H1 (cell line): ENCODE measurements around the gene TMIGD2. TPM values are rescaled to one million over a fixed set of nuclear protein-coding genes. Genes with fewer than 3 reads are reported as not detected.

Experiments used
- CTCF ChIA-PET: fragments of 300-600 bp; sonication (Branson Sonifier 250); formaldehyde crosslinking; loops from one replicate; lab custom pipeline; 2021; ENCODE audit not compliant: partially characterized antibody; lab: Charles Lee
- POLR2A ChIA-PET: fragments of 300-600 bp; sonication (Branson Sonifier 250); formaldehyde crosslinking; loops from one replicate; lab custom pipeline; 2021; ENCODE audit warnings: inconsistent platforms; ENCODE audit not compliant: partially characterized antibody; lab: Charles Lee
- DNase-seq, 2 experiments: peaks; one replicate each; pipeline versions ENCODE4 v3.0.0 to v3.0.0-alpha.2; 2010 to 2022; ENCODE audit warnings: low spot score in 2 of 2, low read depth in 1 of 2, mixed read lengths in 1 of 2
- FAIRE-seq: peaks from 2 replicates; lab custom pipeline; 2011; peaks lifted over from hg19 to GRCh38; lab: Jason Lieb, UNC
- H2AFZ ChIP-seq: 2 replicates; pipeline ENCODE4 v1.8.1; 2012; ENCODE audit warnings: low read length, inconsistent platforms
- H2AK5ac ChIP-seq: 2 replicates; pipeline ENCODE4 v1.6.1; 2013; ENCODE audit warnings: low read depth, low read length
- H2BK120ac ChIP-seq: replicated peaks from 2 replicates; pipeline ENCODE3; 2013; ENCODE audit warnings: low read depth, low read length, inconsistent platforms
- H2BK12ac ChIP-seq: 2 replicates; pipeline ENCODE4 v1.6.1; 2013; ENCODE audit warnings: low read depth, low read length
- H2BK15ac ChIP-seq: 2 replicates; pipeline ENCODE4 v1.6.1; 2013; ENCODE audit warnings: low read length
- H2BK20ac ChIP-seq: 2 replicates; pipeline ENCODE4 v1.6.1; 2013; ENCODE audit warnings: low read length
- H2BK5ac ChIP-seq: 2 replicates; pipeline ENCODE4 v1.6.1; 2013; ENCODE audit warnings: low read depth, low read length
- H3K14ac ChIP-seq: 2 replicates; pipeline ENCODE4 v1.6.1; 2013; ENCODE audit warnings: inconsistent platforms; ENCODE audit not compliant: insufficient read length
- H3K18ac ChIP-seq: 2 replicates; pipeline ENCODE4 v1.6.1; 2013; ENCODE audit warnings: low read length; ENCODE audit errors: extremely low read depth
- H3K23ac ChIP-seq: 2 replicates; pipeline ENCODE4 v1.6.1; 2013; ENCODE audit warnings: inconsistent platforms; ENCODE audit not compliant: insufficient read length
- H3K23me2 ChIP-seq: 2 replicates; pipeline ENCODE4 v1.6.1; 2013; ENCODE audit warnings: low read depth, low read length
- H3K27ac ChIP-seq: 2 replicates; pipeline ENCODE4 v1.6.1; 2011; ENCODE audit warnings: low read depth, low read length, inconsistent platforms
- H3K27me3 ChIP-seq, 4 experiments: replicated peaks in 1 of 4; 1 replicate in 1 of 4; 2 replicates in 3 of 4; pipeline versions ENCODE4 v1.6.1 to v1.8.1; 2011 to 2013; ENCODE audit warnings: low read length in 3 of 4, mild to moderate bottlenecking in 3 of 4, inconsistent platforms in 2 of 4, mixed read lengths in 2 of 4, moderate library complexity in 1 of 4; ENCODE audit not compliant: control insufficient read depth in 3 of 4, insufficient read depth in 3 of 4; ENCODE audit errors: extremely low read depth in 1 of 4
- H3K36me3 ChIP-seq, 4 experiments: 2 replicates each; pipeline versions ENCODE4 v1.6.1 to v1.8.1; 2011 to 2013; ENCODE audit warnings: mild to moderate bottlenecking in 4 of 4, low read length in 3 of 4, moderate library complexity in 2 of 4, control low read depth in 1 of 4, inconsistent platforms in 1 of 4; ENCODE audit not compliant: insufficient read depth in 4 of 4, control insufficient read depth in 2 of 4
- H3K4ac ChIP-seq: replicated peaks from 2 replicates; pipeline ENCODE3; 2013; ENCODE audit warnings: low read length, low read depth, mixed read lengths, inconsistent platforms; ENCODE audit not compliant: insufficient read length
- H3K4me1 ChIP-seq, 4 experiments: replicated peaks in 1 of 4; 1 replicate in 1 of 4; 2 replicates in 3 of 4; pipeline versions ENCODE4 v1.6.1 to v1.8.1; 2011 to 2013; ENCODE audit warnings: low read length in 3 of 4, inconsistent platforms in 2 of 4, mixed read lengths in 1 of 4; ENCODE audit not compliant: insufficient read depth in 4 of 4, control insufficient read depth in 3 of 4
- H3K4me2 ChIP-seq, 2 experiments: 2 replicates each; pipeline versions ENCODE4 v1.6.1 to v1.8.1; 2011 to 2013; ENCODE audit warnings: low read depth in 2 of 2, low read length in 2 of 2, control low read depth in 1 of 2, inconsistent platforms in 1 of 2, mild to moderate bottlenecking in 1 of 2; ENCODE audit not compliant: insufficient read depth in 1 of 2
- H3K4me3 ChIP-seq, 4 experiments: fragments of 200-600, 300-600 bp in 1 of 4; sonication (generic), shearing (Covaris generic), sonication (Bioruptor Twin) in 1 of 4; 2 replicates each; pipeline versions ENCODE4 v1.5.1 to v1.8.1; 2011 to 2016; ENCODE audit warnings: low read length in 4 of 4, low read depth in 3 of 4, control low read depth in 2 of 4, inconsistent platforms in 2 of 4, mild to moderate bottlenecking in 2 of 4, mixed read lengths in 1 of 4, moderate library complexity in 1 of 4; ENCODE audit not compliant: insufficient read depth in 2 of 4; ENCODE audit errors: extremely low read depth in 1 of 4
- H3K56ac ChIP-seq: replicated peaks from 2 replicates; pipeline ENCODE3; 2013; ENCODE audit warnings: low read depth, mild to moderate bottlenecking, mixed read lengths, low read length, inconsistent platforms; ENCODE audit not compliant: insufficient read length
- H3K79me1 ChIP-seq: 2 replicates; pipeline ENCODE4 v1.6.1; 2013; ENCODE audit warnings: low read depth, low read length, control low read depth
- H3K79me2 ChIP-seq, 2 experiments: 2 replicates each; pipeline versions ENCODE4 v1.6.1 to v1.8.1; 2012 to 2013; ENCODE audit warnings: low read length in 2 of 2, mild to moderate bottlenecking in 2 of 2, inconsistent platforms in 1 of 2; ENCODE audit not compliant: insufficient read depth in 2 of 2, control insufficient read depth in 1 of 2
- H3K9ac ChIP-seq, 4 experiments: replicated peaks in 1 of 4; 1 replicate in 1 of 4; 2 replicates in 3 of 4; pipeline versions ENCODE4 v1.6.1 to v1.8.1; 2011 to 2013; ENCODE audit warnings: low read depth in 3 of 4, low read length in 3 of 4, control low read depth in 2 of 4, mild to moderate bottlenecking in 2 of 4, moderate library complexity in 2 of 4, inconsistent platforms in 1 of 4; ENCODE audit errors: extremely low read depth in 1 of 4
- H3K9me3 ChIP-seq, 2 experiments: 2 replicates each; pipeline versions ENCODE4 v1.6.1 to v1.8.1; 2012 to 2013; ENCODE audit warnings: mild to moderate bottlenecking in 2 of 2, moderate library complexity in 2 of 2, control low read depth in 1 of 2, inconsistent platforms in 1 of 2, low read depth in 1 of 2, low read length in 1 of 2, mixed read lengths in 1 of 2; ENCODE audit not compliant: insufficient read depth in 2 of 2
- H4K20me1 ChIP-seq, 2 experiments: replicated peaks in 1 of 2; 2 replicates each; pipeline versions ENCODE3 to v1.8.1; 2011 to 2013; ENCODE audit warnings: inconsistent platforms in 2 of 2, low read length in 2 of 2, mild to moderate bottlenecking in 1 of 2; ENCODE audit not compliant: insufficient read depth in 2 of 2, control insufficient read depth in 1 of 2
- H4K5ac ChIP-seq: 2 replicates; pipeline ENCODE4 v1.6.1; 2013; ENCODE audit warnings: low read length, low read depth, mixed read lengths, inconsistent platforms; ENCODE audit not compliant: insufficient read length
- H4K8ac ChIP-seq: 2 replicates; pipeline ENCODE4 v1.8.0; 2013; ENCODE audit warnings: mild to moderate bottlenecking, moderate library complexity, low read length, inconsistent platforms; ENCODE audit not compliant: insufficient read depth; ENCODE audit errors: extremely low read depth
- H4K91ac ChIP-seq: replicated peaks from 2 replicates; pipeline ENCODE3; 2013; ENCODE audit warnings: low read length, mixed read lengths, inconsistent platforms; ENCODE audit not compliant: insufficient read length
- CBX8 ChIP-seq: fragments of 300-800, 300-1000 bp; sonication (generic); IDR thresholded peaks from 2 replicates; pipeline ENCODE4 v1.7.1; 2016; ENCODE audit warnings: low read depth, low read length, borderline replicate concordance
- HDAC6 ChIP-seq: IDR thresholded peaks from one replicate; pipeline ENCODE4 v1.7.1; 2012; ENCODE audit warnings: low read depth, mild to moderate bottlenecking, inconsistent platforms, low read length, moderate library complexity
- KDM4A ChIP-seq: IDR thresholded peaks from one replicate; pipeline ENCODE4 v1.7.1; 2012; ENCODE audit warnings: low read depth, mild to moderate bottlenecking, moderate library complexity, low read length, inconsistent platforms; ENCODE audit not compliant: severe bottlenecking
- WGBS, 2 experiments: shearing (Covaris generic) in 1 of 2; methylation state at CpG; one replicate each; pipeline versions ENCODE4 v1.1.6 to v1.1.7; 2013 to 2015; ENCODE audit warnings: low lambda C conversion rate in 2 of 2, mixed read lengths in 2 of 2, inconsistent platforms in 1 of 2, low coverage in 1 of 2, missing lambda C conversion rate in 1 of 2; ENCODE audit not compliant: insufficient replicate concordance in 2 of 2, insufficient coverage in 1 of 2, insufficient read length in 1 of 2; ENCODE audit errors: extremely low coverage in 1 of 2, missing lambda C conversion rate in 1 of 2; 5-methylcytosine and 5-hydroxymethylcytosine counted together
- polyA plus RNA-seq, 7 experiments: library from polyadenylated mRNA; depleted of rRNA in 3 of 7; stranded (reverse) in 5 of 7; unstranded in 2 of 7; fragments of >200 nt in 5 of 7; fragments of 200-250 nt in 2 of 7; gene quantifications; 1 replicate in 5 of 7; 2 replicates in 1 of 7; 4 replicates in 1 of 7; pipeline versions ENCODE4 v1.2.1 to v1.2.3, GENCODE V29; 2011 to 2013; ENCODE audit warnings: missing spikeins in 2 of 7, mixed read lengths in 2 of 7
- total RNA-seq: library from RNA; stranded (reverse); fragmentation: NEBNext Ultra II Directional; extraction: Animal tissue kit (Norgen Biotek cat#: 25700); gene quantifications from 2 replicates; pipeline ENCODE4 v1.2.1, GENCODE V29; 2021

The TMIGD2 gene
- total and polyA plus RNA-seq, 2 of the 8 experiments (the other 6 are each of a cell fraction or from before 2014, with no cell fraction given): 0.39 to 0.41 TPM

DNA sequence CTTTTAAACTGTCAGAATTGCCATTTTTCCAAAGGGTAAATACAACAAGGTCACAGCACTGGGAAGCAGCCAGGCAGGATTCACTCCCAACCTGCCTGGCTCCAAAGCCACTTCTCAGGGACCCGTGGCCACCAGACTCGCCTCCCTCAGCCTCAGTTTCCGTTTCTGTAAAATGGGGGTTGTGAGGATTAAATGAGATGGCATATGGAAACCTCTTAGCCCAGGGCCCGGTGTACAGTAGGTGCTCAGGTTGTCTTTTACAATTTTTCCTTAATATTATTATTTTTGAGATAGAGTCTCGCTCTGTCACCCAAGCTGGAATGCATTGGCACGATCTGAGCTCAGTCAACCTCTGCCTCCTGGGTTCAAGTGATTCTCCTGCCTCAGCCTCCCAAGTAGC lies 45.2 kb downstream of the TMIGD2 start:
- POLR2A ChIA-PET: interaction anchor here (2.6 to 3.9 kb wide), 2 partner anchors 9 to 10 kb away, joined by 7 to 16 read pairs; no protein-coding TSS in a partner anchor
- Histone ChIP-seq H4K91ac (no peak overlapping the region), H3K36me3 (peaks cover 4 to 58% (median 32%) of the 10 kb centered on the region in 4 experiments; a peak in 7 of 8 replicates)

More for the DNA sequence above, 45.2 kb downstream of the TMIGD2 start:
- no peak overlapping the region for H2BK20ac ChIP-seq
- no peak overlapping the region for H2BK12ac ChIP-seq
- FAIRE-seq (no peak), DNase-seq (no peak)
- no peaks in the 10 kb centered on the region for H4K20me1 ChIP-seq
- no peak overlapping the region for H2BK5ac ChIP-seq
- no peaks in the 10 kb centered on the region for H3K27me3 ChIP-seq
- no peaks in the 10 kb centered on the region for H3K4me1 ChIP-seq
- no peaks in the 10 kb centered on the region for H3K23me2 ChIP-seq
- H2BK15ac ChIP-seq: no peak overlapping the region
- no peak overlapping the region for H3K4me2 ChIP-seq
- WGBS, 2 experiments: 86% methylated on average over 6 of the region's 6 CpGs; no CpG with 5 or more reads in 1 of the 2 experiments
- H3K9me3 ChIP-seq: peaks cover 7 to 11% of the 10 kb centered on the region in 2 experiments; a peak in 3 of 4 replicates
- no peaks in the 10 kb centered on the region for H3K79me2 ChIP-seq
- H3K23ac ChIP-seq: no peak overlapping the region
- CTCF ChIA-PET: interaction anchor here (0.9 to 4.2 kb wide), 7 partner anchors 10 to 96 kb away, joined by 3 to 27 read pairs (median 4); no protein-coding TSS in a partner anchor
- H2AK5ac ChIP-seq: no peak overlapping the region
- no peak overlapping the region for H4K5ac ChIP-seq
- no peak overlapping the region for H2AFZ ChIP-seq
- H4K8ac ChIP-seq: no peak overlapping the region
- H3K27ac ChIP-seq: no peak overlapping the region
- TF ChIP-seq HDAC6: no peak
- TF ChIP-seq CBX8: no peak
- TF ChIP-seq KDM4A: no peak
- no peak overlapping the region for H3K56ac ChIP-seq
- no peak overlapping the region for H3K4me3 ChIP-seq
- no peak overlapping the region for H3K14ac ChIP-seq
- no peaks in the 10 kb centered on the region for H3K79me1 ChIP-seq
- no peak overlapping the region for H3K18ac ChIP-seq
- no peak overlapping the region for H3K9ac ChIP-seq
- H2BK120ac ChIP-seq: no peak overlapping the region
- H3K4ac ChIP-seq: no peak overlapping the region
